HepG2 (cell line): ENCODE measurements around the gene EGLN1. TPM values are rescaled to one million over a fixed set of nuclear protein-coding genes. Genes with fewer than 3 reads are reported as not detected.
A peak's percentile ranks its signal among the peaks of the same experiment; 100 is the strongest.

ENCODE experiments used
- BORCS8-MEF2B ChIP-seq: sonication (generic); formaldehyde crosslinking; IDR thresholded peaks from 2 replicates; pipeline ENCODE4 v1.8.0; 2022; ENCODE audit warnings: mild to moderate bottlenecking, missing genetic modification reagents
- EZH2 ChIP-seq: conservative IDR thresholded peaks from 2 replicates; pipeline ENCODE4 v1.6.1; 2012; ENCODE audit warnings: mild to moderate bottlenecking, low read depth, low read length, moderate library complexity
- GABPB1 ChIP-seq: IDR thresholded peaks from 2 replicates; pipeline ENCODE4 v1.6.1; 2016; ENCODE audit warnings: mild to moderate bottlenecking, missing genetic modification reagents, moderate library complexity, missing compliant biosample characterization
- IKZF4 ChIP-seq: sonication (generic); formaldehyde crosslinking; IDR thresholded peaks from 2 replicates; pipeline ENCODE4 v1.5.1; 2020; ENCODE audit warnings: borderline replicate concordance, mild to moderate bottlenecking, low read depth, missing genetic modification reagents; ENCODE audit errors: not compliant biosample characterization
- ISL2 ChIP-seq: sonication (generic); formaldehyde crosslinking; IDR thresholded peaks from 2 replicates; pipeline ENCODE4 v1.5.0; 2020; ENCODE audit warnings: missing genetic modification reagents
- KDM5A ChIP-seq: fragments of 200-600 bp; sonication (generic); IDR thresholded peaks from 2 replicates; pipeline ENCODE4 v1.7.0; 2018; ENCODE audit warnings: antibody characterized with exemption, mild to moderate bottlenecking, low read length, borderline replicate concordance
- NAIF1 ChIP-seq: sonication (generic); formaldehyde crosslinking; IDR thresholded peaks from 2 replicates; pipeline ENCODE4 v1.5.0; 2020; ENCODE audit warnings: mild to moderate bottlenecking, missing genetic modification reagents, borderline replicate concordance
- POLR2AphosphoS5 ChIP-seq: IDR thresholded peaks from 2 replicates; pipeline ENCODE4 v1.6.1; 2012; ENCODE audit warnings: low read depth, low read length
- SMYD3 ChIP-seq: sonication (generic); formaldehyde crosslinking; IDR thresholded peaks from 2 replicates; pipeline ENCODE4 v1.8.1; 2023; ENCODE audit warnings: mild to moderate bottlenecking, missing genetic modification reagents
- SOX5 ChIP-seq: IDR thresholded peaks from 2 replicates; pipeline ENCODE4 v1.6.1; 2016; ENCODE audit warnings: borderline replicate concordance
- TOE1 ChIP-seq: sonication (generic); formaldehyde crosslinking; IDR thresholded peaks from 2 replicates; pipeline ENCODE4 v1.4.0; 2020; ENCODE audit warnings: mild to moderate bottlenecking, missing genetic modification reagents
- XBP1 ChIP-seq: sonication (generic); formaldehyde crosslinking; IDR thresholded peaks from 2 replicates; pipeline ENCODE4 v1.5.0; 2020; ENCODE audit warnings: missing genetic modification reagents
- ZFAT ChIP-seq: sonication (generic); formaldehyde crosslinking; conservative IDR thresholded peaks from 2 replicates; pipeline ENCODE4 v1.8.1; 2023; ENCODE audit warnings: missing genetic modification reagents, inconsistent platforms
- ZNF768 ChIP-seq: sonication (generic); formaldehyde crosslinking; IDR thresholded peaks from 2 replicates; pipeline ENCODE4 v1.4.0; 2020; ENCODE audit warnings: missing genetic modification reagents
- polyA plus RNA-seq, 8 experiments: library from polyadenylated mRNA; depleted of rRNA in 3 of 8; stranded (reverse) in 7 of 8; unstranded in 1 of 8; fragments of >200 nt; fragmentation: Illumina TruSeq in 4 of 8; extraction: Trizol in 4 of 8; gene quantifications; 2 replicates each; pipeline versions ENCODE4 v1.2.1 to v1.2.3, GENCODE V29; 2011 to 2016; ENCODE audit warnings: low read depth in 4 of 8, missing spikeins in 1 of 8, mixed read lengths in 1 of 8; ENCODE audit not compliant: insufficient read depth in 1 of 8
- total RNA-seq, 5 experiments: library from RNA; depleted of rRNA; stranded (reverse); fragments of >200 nt; fragmentation: Illumina TruSeq; extraction: Trizol; gene quantifications; 2 replicates each; pipeline ENCODE4 v1.2.3, GENCODE V29; 2016; ENCODE audit warnings: low read depth in 1 of 5
- TF ChIP-seq, protein P1 (sequence below): sonication (generic); formaldehyde crosslinking; IDR thresholded peaks from 2 replicates; pipeline ENCODE4 v1.4.0; 2020; ENCODE audit warnings: low read depth, missing genetic modification reagents
- TF ChIP-seq, protein P2 (sequence below): sonication (generic); formaldehyde crosslinking; IDR thresholded peaks from 2 replicates; pipeline ENCODE4 v1.5.0; 2020; ENCODE audit warnings: missing genetic modification reagents
- TF ChIP-seq, protein P3 (sequence below): sonication (generic); IDR thresholded peaks from 2 replicates; pipeline ENCODE4 v1.6.1; 2016; ENCODE audit warnings: low read depth, borderline replicate concordance
- TF ChIP-seq, protein P4 (sequence below): sonication (generic); formaldehyde crosslinking; IDR thresholded peaks from 2 replicates; pipeline ENCODE4 v1.8.0; 2023; ENCODE audit warnings: mild to moderate bottlenecking, missing genetic modification reagents

The EGLN1 gene
- total and polyA plus RNA-seq, 2 of the 13 experiments (the other 11 are each of a cell fraction or from before 2014, with no cell fraction given): 34.4 to 44.1 TPM

DNA sequence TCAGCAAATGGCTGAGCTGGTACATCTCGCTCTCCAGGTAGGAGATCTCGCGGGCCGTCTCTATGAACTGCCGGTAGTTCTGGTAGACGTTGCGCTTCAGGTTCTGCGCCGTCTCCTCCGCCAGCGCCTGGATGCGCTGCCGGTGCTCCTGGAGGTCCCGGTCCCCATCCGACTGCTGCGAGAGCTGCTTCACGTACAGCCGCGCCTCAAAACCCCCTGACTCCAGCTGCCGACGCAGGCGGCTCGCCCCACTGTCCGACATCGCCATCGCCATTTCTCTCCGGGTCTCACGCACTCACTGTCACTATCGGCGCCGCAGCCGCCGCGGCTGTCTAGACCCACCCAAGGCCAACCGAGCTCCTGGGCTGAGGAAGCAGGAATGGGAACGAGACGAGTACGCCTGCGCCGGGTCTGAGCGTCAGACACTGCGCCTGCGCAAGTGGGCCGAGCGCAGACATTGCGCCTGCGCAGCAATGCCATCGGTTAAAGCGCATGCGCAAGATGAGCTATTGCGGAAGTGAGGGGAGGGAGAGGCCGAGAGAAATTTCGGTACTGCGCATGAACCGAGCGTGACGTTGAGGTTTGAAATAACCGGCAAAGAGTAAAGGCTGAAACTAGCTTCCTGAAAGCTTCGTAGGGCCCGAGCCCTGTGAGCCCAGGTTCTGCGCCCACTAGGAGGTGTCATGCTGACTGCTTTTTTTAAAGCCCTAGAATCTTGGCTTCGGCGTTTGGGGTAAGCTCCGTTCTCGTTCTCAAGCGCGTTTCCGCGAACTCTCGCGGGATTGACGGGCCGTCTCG is 84.4 kb downstream of the EGLN1 start, which contains the start of gene EXOC8 (continued):
- TF ChIP-seq, protein P1, sequence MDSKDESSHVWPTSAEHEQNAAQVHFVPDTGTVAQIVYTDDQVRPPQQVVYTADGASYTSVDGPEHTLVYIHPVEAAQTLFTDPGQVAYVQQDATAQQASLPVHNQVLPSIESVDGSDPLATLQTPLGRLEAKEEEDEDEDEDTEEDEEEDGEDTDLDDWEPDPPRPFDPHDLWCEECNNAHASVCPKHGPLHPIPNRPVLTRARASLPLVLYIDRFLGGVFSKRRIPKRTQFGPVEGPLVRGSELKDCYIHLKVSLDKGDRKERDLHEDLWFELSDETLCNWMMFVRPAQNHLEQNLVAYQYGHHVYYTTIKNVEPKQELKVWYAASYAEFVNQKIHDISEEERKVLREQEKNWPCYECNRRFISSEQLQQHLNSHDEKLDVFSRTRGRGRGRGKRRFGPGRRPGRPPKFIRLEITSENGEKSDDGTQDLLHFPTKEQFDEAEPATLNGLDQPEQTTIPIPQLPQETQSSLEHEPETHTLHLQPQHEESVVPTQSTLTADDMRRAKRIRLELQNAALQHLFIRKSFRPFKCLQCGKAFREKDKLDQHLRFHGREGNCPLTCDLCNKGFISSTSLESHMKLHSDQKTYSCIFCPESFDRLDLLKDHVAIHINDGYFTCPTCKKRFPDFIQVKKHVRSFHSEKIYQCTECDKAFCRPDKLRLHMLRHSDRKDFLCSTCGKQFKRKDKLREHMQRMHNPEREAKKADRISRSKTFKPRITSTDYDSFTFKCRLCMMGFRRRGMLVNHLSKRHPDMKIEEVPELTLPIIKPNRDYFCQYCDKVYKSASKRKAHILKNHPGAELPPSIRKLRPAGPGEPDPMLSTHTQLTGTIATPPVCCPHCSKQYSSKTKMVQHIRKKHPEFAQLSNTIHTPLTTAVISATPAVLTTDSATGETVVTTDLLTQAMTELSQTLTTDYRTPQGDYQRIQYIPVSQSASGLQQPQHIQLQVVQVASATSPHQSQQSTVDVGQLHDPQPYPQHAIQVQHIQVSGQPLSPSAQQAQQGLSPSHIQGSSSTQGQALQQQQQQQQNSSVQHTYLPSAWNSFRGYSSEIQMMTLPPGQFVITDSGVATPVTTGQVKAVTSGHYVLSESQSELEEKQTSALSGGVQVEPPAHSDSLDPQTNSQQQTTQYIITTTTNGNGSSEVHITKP (CRISPR knock-in tag): no peak; the same call in 1 of the 2 replicates
- TF ChIP-seq, protein P2, sequence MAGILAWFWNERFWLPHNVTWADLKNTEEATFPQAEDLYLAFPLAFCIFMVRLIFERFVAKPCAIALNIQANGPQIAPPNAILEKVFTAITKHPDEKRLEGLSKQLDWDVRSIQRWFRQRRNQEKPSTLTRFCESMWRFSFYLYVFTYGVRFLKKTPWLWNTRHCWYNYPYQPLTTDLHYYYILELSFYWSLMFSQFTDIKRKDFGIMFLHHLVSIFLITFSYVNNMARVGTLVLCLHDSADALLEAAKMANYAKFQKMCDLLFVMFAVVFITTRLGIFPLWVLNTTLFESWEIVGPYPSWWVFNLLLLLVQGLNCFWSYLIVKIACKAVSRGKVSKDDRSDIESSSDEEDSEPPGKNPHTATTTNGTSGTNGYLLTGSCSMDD (CRISPR knock-in tag): no peak
- TF ChIP-seq XBP1 (CRISPR knock-in tag) (no peak), TOE1 (peak; percentile 63; the same call in 1 of the 2 replicates), POLR2AphosphoS5 (peak; percentile 80), ZFAT (CRISPR knock-in tag) (no peak), ZNF768 (CRISPR knock-in tag) (0 out of 2 replicates have a peak, but pooled peaks have one; percentile 23), IKZF4 (no peak), GABPB1 (CRISPR knock-in tag) (peak; percentile 87), EZH2 (no peak), ISL2 (CRISPR knock-in tag) (0 out of 2 replicates have a peak, but pooled peaks have one; percentile 12), SMYD3 (CRISPR knock-in tag) (no peak), BORCS8-MEF2B (CRISPR knock-in tag) (peak; percentile 42; the same call in 1 of the 2 replicates), KDM5A (peak; percentile 86), NAIF1 (CRISPR knock-in tag) (no peak), SOX5 (no peak)
- TF ChIP-seq, protein P3, sequence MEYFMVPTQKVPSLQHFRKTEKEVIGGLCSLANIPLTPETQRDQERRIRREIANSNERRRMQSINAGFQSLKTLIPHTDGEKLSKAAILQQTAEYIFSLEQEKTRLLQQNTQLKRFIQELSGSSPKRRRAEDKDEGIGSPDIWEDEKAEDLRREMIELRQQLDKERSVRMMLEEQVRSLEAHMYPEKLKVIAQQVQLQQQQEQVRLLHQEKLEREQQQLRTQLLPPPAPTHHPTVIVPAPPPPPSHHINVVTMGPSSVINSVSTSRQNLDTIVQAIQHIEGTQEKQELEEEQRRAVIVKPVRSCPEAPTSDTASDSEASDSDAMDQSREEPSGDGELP: no peak
- TF ChIP-seq, protein P4, sequence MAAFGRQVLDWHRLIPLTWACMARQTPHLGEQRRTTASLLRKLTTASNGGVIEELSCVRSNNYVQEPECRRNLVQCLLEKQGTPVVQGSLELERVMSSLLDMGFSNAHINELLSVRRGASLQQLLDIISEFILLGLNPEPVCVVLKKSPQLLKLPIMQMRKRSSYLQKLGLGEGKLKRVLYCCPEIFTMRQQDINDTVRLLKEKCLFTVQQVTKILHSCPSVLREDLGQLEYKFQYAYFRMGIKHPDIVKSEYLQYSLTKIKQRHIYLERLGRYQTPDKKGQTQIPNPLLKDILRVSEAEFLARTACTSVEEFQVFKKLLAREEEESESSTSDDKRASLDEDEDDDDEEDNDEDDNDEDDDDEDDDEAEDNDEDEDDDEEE (CRISPR knock-in tag): 0 out of 2 replicates have a peak, but pooled peaks have one; percentile 1
